CD4-positive, alpha-beta memory T cell (primary cell): ENCODE measurements around the gene GRIP1. TPM values are rescaled to one million over a fixed set of nuclear protein-coding genes. Genes with fewer than 3 reads are reported as not detected.
A peak's percentile ranks its signal among the peaks of the same experiment; 100 is the strongest.

ENCODE experiments used
- CTCF ChIA-PET: fragments of 350-600 bp; sonication (Branson Sonifier 250); formaldehyde crosslinking; loops from one replicate; lab custom pipeline; 2021; ENCODE audit warnings: inconsistent platforms; ENCODE audit not compliant: partially characterized antibody; lab: Charles Lee
- POLR2A ChIA-PET: fragments of 350-600 bp; sonication (Branson Sonifier 250); formaldehyde crosslinking; loops from one replicate; lab custom pipeline; 2021; ENCODE audit not compliant: partially characterized antibody; lab: Charles Lee
- DNase-seq, 5 donors: peaks; one replicate each; pipeline versions ENCODE4 v3.0.0 to v3.0.0-alpha.2; 2020 to 2022; ENCODE audit warnings: mixed read lengths in 1 of 5
- H3K27ac ChIP-seq: one replicate; pipeline ENCODE4 v1.7.0; 2013; ENCODE audit warnings: low read depth, low read length
- H3K27me3 ChIP-seq: 2 replicates; pipeline ENCODE4 v1.7.0; 2013; ENCODE audit warnings: mild to moderate bottlenecking, low read length, moderate library complexity; ENCODE audit not compliant: insufficient read depth
- H3K36me3 ChIP-seq: 2 replicates; pipeline ENCODE4 v1.7.0; 2013; ENCODE audit warnings: mild to moderate bottlenecking, low read length, moderate library complexity; ENCODE audit not compliant: insufficient read depth
- H3K4me1 ChIP-seq: 2 replicates; pipeline ENCODE4 v1.7.0; 2013; ENCODE audit warnings: mild to moderate bottlenecking, low read length, moderate library complexity; ENCODE audit not compliant: insufficient read depth
- H3K4me3 ChIP-seq, 2 donors: one replicate each; pipeline ENCODE4 v1.7.0; 2013; ENCODE audit warnings: low read length in 2 of 2, mild to moderate bottlenecking in 1 of 2
- H3K9me3 ChIP-seq, 2 donors: one replicate each; pipeline ENCODE4 v1.7.0; 2013; ENCODE audit warnings: low read length in 2 of 2, control low read depth in 1 of 2; ENCODE audit not compliant: control insufficient read depth in 1 of 2
- H3K27ac Mint-ChIP-seq, 7 donors: one replicate each; pipeline ENCODE4 v1.8.0; 2020 to 2021; ENCODE audit warnings: mixed read lengths in 7 of 7, mild to moderate bottlenecking in 6 of 7, inconsistent platforms in 3 of 7, moderate library complexity in 3 of 7
- H3K27me3 Mint-ChIP-seq, 2 donors: one replicate each; pipeline ENCODE4 v1.8.0; 2020 to 2021; ENCODE audit warnings: mixed read lengths in 2 of 2
- H3K36me3 Mint-ChIP-seq, 2 donors: one replicate each; pipeline ENCODE4 v1.8.0; 2020 to 2021; ENCODE audit warnings: mixed read lengths in 2 of 2, inconsistent platforms in 1 of 2, mild to moderate bottlenecking in 1 of 2
- H3K4me1 Mint-ChIP-seq, 4 donors: one replicate each; pipeline ENCODE4 v1.8.0; 2020 to 2021; ENCODE audit warnings: mixed read lengths in 4 of 4, mild to moderate bottlenecking in 1 of 4
- H3K4me3 Mint-ChIP-seq, 8 donors: one replicate each; pipeline ENCODE4 v1.8.0; 2020 to 2021; ENCODE audit warnings: mixed read lengths in 8 of 8, mild to moderate bottlenecking in 7 of 8, moderate library complexity in 6 of 8, inconsistent platforms in 3 of 8
- H3K9me3 Mint-ChIP-seq, 8 donors: one replicate each; pipeline ENCODE4 v1.8.0; 2020 to 2021; ENCODE audit warnings: mixed read lengths in 8 of 8, mild to moderate bottlenecking in 5 of 8, inconsistent platforms in 3 of 8, moderate library complexity in 1 of 8
- intact Hi-C: fragments of 100-400 bp; cut with micrococcal nuclease; formaldehyde crosslinking; loops from one replicate; pipeline ENCODE4 v1.15.1; 2023
- polyA plus RNA-seq, 2 donors: library from polyadenylated mRNA; unstranded; fragments of 300-500 nt; fragmentation: Illumina TruSeq; gene quantifications; one replicate each; pipeline ENCODE4 v1.2.3, GENCODE V29; 2021
- total RNA-seq, 2 experiments: library from RNA; stranded (reverse); gene quantifications; one replicate each; pipeline ENCODE4 v1.2.3, GENCODE V29; 2021

The GRIP1 gene
- total and polyA plus RNA-seq, 4 experiments from 2014 or later = 0.52 to 3.3 (median 1.5) TPM

GRCh38 chr12:66497008-66497897 is 181.6 kb downstream of the GRIP1 start:
- POLR2A ChIA-PET = no interaction called here
- no peaks in the 10 kb centered on the region for H3K4me1 Mint-ChIP-seq

DNA sequence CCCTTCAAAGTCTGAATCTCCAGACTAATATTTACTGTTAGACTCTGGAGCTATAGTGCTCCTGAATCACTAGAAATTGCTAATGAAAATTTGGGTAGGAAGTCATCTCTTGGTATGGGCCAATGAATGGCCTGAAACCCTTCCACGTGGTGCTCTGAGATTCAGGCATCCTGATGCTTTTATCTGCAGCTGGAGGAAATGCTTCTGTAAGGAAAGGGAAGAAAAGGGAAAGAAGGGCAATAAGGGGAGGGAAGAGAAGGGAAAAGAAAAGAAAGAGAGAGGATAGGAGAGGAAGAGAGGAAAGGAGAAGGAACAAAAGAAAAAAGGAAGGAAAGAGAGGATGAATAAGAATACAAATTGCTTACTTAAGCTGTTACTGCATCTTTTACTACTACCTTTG is 182.3 kb downstream of the GRIP1 start:
- ChIA-PET POLR2A (no interaction called here), CTCF (interaction anchor here (0.9 kb wide), 1 partner anchor 9 kb away, joined by 4 read pairs; no protein-coding TSS in a partner anchor)
- Histone ChIP-seq H3K9me3 (no peaks in the 10 kb centered on the region), H3K4me1 (no peaks in the 10 kb centered on the region), H3K27ac (no peak overlapping the region), H3K4me3 (no peak overlapping the region), H3K36me3 (no peaks in the 10 kb centered on the region), H3K27me3 (no peaks in the 10 kb centered on the region)
- Mint-ChIP-seq H3K4me3 (no peak overlapping the region), H3K9me3 (no peaks in the 10 kb centered on the region), H3K27me3 (peaks cover 10 to 11% of the 10 kb centered on the region in 2 donors), H3K4me1 (no peaks in the 10 kb centered on the region), H3K27ac (no peak overlapping the region), H3K36me3 (no peaks in the 10 kb centered on the region)
- no peak for DNase-seq
- intact Hi-C loops = no loop called here

More at GRCh38 chr12:66497008-66497897, 181.6 kb downstream of the GRIP1 start:
- Histone ChIP-seq H3K4me1 (no peaks in the 10 kb centered on the region), H3K27ac (no peak overlapping the region), H3K9me3 (no peaks in the 10 kb centered on the region), H3K36me3 (no peaks in the 10 kb centered on the region), H3K27me3 (no peaks in the 10 kb centered on the region), H3K4me3 (no peak overlapping the region)
- Mint-ChIP-seq H3K27ac (no peak overlapping the region), H3K36me3 (no peaks in the 10 kb centered on the region), H3K27me3 (peaks cover 10 to 11% of the 10 kb centered on the region in 2 donors), H3K9me3 (no peaks in the 10 kb centered on the region), H3K4me3 (no peak overlapping the region)
- intact Hi-C loops = no loop called here
- no peak for DNase-seq
- CTCF ChIA-PET = no interaction called here

DNA sequence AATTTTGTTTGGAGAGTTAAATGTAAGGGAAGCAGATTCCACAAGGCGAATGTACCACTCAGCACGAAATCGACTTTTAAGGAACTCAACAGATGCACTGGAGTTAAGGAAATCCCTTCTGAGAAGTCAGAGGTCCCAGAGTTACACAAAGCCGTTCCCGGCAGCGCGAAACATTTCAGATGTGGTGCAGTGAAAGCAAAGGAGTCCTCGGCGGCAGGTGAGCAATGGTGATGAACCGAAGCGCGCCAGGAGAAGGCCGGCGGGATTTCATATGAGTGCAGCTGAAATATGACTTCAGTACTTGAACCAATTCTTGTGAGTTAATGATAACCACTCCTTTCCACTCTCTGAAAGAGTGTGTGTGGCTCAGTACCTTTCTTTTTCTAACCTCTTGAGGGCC is 183.2 kb downstream of the GRIP1 start:
- H3K9me3 ChIP-seq = no peaks in the 10 kb centered on the region
- H3K27ac ChIP-seq = no peak overlapping the region
- no peak for DNase-seq
- Mint-ChIP-seq H3K4me3 (no peak overlapping the region), H3K27me3 (peaks cover 11% of the 10 kb centered on the region in 2 donors), H3K27ac (no peak overlapping the region), H3K36me3 (no peaks in the 10 kb centered on the region), H3K4me1 (no peaks in the 10 kb centered on the region), H3K9me3 (peaks cover 0 to 2% (median 0%) of the 10 kb centered on the region in 8 donors)
- ChIA-PET CTCF (interaction anchor here (0.9 kb wide), 1 partner anchor 8 kb away, joined by 4 read pairs; no protein-coding TSS in a partner anchor), POLR2A (no interaction called here)
- H3K36me3 ChIP-seq = no peaks in the 10 kb centered on the region
- no peaks in the 10 kb centered on the region for H3K27me3 ChIP-seq
- intact Hi-C loops = no loop called here
- no peak overlapping the region for H3K4me3 ChIP-seq
- no peaks in the 10 kb centered on the region for H3K4me1 ChIP-seq

DNA sequence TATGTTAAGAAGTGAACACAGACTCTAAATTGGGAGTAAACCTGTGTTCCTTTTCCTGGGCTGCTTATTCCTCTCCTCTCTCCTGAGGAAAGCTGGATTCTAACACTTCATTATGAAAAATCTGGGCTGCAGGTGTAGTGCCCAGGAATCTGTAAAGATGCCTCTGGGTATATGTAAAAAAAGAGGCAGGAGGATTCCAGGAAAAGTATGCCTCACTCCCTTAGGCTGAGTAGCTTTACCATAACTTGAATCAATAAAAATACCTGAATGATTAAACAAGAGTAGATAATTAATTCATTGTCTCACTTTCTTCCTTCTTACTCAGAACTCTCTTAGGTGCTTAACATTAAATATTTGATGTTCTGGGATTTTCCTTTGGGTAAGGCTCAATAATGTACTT is 185.1 kb downstream of the GRIP1 start:
- CTCF ChIA-PET = no interaction called here

DNA sequence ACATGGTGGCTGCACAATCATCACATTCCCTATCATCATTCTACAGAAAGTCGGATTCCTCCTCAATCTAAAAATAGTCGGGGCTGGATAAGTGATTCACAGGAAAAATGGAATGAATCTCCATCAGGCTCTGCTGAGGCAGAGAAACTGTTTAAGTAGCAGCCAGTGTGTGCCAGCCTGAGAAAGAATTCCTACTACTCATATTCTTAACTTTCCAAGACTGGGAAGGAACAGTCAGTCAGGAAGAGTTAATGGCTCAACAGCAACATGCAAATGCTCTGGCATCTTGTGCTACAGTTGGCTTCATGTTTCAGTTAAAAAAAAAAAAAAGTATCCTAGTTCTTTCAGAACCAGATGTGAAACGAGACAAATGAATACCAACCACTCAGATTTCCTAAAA is 187.0 kb downstream of the GRIP1 start:
- H3K9me3 Mint-ChIP-seq = peaks cover 0 to 6% (median 0%) of the 10 kb centered on the region in 8 donors
- intact Hi-C loops = no loop called here
- H3K4me1 Mint-ChIP-seq = no peaks in the 10 kb centered on the region
- H3K27me3 Mint-ChIP-seq = peaks cover 3 to 10% of the 10 kb centered on the region in 2 donors
- DNase-seq = no peak
- no peaks in the 10 kb centered on the region for H3K36me3 Mint-ChIP-seq
- POLR2A ChIA-PET = no interaction called here
- Histone ChIP-seq H3K27ac (no peak overlapping the region), H3K4me1 (no peaks in the 10 kb centered on the region), H3K4me3 (no peak overlapping the region), H3K36me3 (no peaks in the 10 kb centered on the region), H3K27me3 (no peaks in the 10 kb centered on the region), H3K9me3 (no peaks in the 10 kb centered on the region)
- no peak overlapping the region for H3K4me3 Mint-ChIP-seq
- no peak overlapping the region for H3K27ac Mint-ChIP-seq
- CTCF ChIA-PET = no interaction called here

More for the DNA sequence above, 185.1 kb downstream of the GRIP1 start:
- no peak overlapping the region for H3K4me3 ChIP-seq
- no peaks in the 10 kb centered on the region for H3K36me3 Mint-ChIP-seq
- DNase-seq = no peak
- H3K27me3 Mint-ChIP-seq = peaks cover 7 to 11% of the 10 kb centered on the region in 2 donors
- H3K9me3 ChIP-seq = no peaks in the 10 kb centered on the region
- no peak overlapping the region for H3K27ac ChIP-seq
- H3K27ac Mint-ChIP-seq = no peak overlapping the region
- peaks cover 0 to 6% (median 0%) of the 10 kb centered on the region in 8 donors for H3K9me3 Mint-ChIP-seq
- no peaks in the 10 kb centered on the region for H3K36me3 ChIP-seq
- POLR2A ChIA-PET = no interaction called here
- no peaks in the 10 kb centered on the region for H3K4me1 ChIP-seq
- intact Hi-C loops = no loop called here
- H3K4me3 Mint-ChIP-seq = no peak overlapping the region
- H3K27me3 ChIP-seq = no peaks in the 10 kb centered on the region
- H3K4me1 Mint-ChIP-seq = no peaks in the 10 kb centered on the region

DNA sequence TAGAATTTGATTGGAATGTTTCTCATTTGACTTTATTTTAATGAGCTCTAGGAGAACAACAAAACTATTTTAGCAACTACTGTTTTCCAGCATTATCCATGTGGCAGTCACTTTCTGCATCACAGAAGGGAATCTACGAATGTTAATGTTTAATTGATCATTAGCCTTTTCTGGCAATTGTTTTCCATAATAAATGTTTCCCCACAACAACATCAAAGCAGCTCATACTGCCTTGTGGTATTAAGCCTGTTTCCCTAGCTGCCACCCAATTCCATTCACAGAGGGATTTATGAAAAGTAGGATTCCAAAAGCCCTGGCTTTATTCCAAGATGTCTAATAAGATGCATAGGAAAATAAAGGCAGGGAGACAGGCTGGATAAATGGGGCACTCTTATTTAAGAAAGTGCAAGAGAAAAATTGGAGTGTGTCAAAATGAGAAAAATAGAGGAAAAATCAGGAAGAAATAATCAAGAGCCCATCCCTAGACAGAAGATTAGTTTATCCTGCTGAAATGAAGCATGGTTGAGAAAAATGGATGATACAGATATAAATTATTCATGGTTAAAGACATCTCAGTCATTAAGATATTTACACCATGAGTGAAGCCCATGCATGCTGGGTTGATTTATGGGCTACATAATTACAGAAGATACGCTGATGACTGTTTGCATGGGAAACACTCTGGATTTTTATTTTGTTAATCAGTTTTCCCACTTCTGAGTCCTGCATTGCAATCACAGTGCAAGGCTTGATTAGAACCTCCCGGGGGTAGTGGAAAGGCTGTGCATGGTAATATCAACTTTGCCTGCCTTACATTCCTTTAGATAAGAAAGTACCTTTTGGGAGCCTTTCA is 196.3 kb downstream of the GRIP1 start:
- Mint-ChIP-seq H3K36me3 (peaks cover 0 to 8% of the 10 kb centered on the region in 2 donors), H3K4me3 (no peak overlapping the region), H3K27ac (no peak overlapping the region), H3K27me3 (peaks cover 2 to 3% of the 10 kb centered on the region in 2 donors), H3K9me3 (peaks cover 6 to 37% (median 27%) of the 10 kb centered on the region in 8 donors), H3K4me1 (no peaks in the 10 kb centered on the region)
- CTCF ChIA-PET = no interaction called here
- intact Hi-C loops = no loop called here
- no peaks in the 10 kb centered on the region for H3K9me3 ChIP-seq
- H3K27ac ChIP-seq = no peak overlapping the region
- no peak overlapping the region for H3K4me3 ChIP-seq
- H3K36me3 ChIP-seq = no peaks in the 10 kb centered on the region
- no peak for DNase-seq
- POLR2A ChIA-PET = no interaction called here
- no peaks in the 10 kb centered on the region for H3K4me1 ChIP-seq
- no peaks in the 10 kb centered on the region for H3K27me3 ChIP-seq

GRCh38 chr12:66467932-66468331 is 210.9 kb downstream of the GRIP1 start:
- DNase-seq = peak in 1 of 5 donors; percentile 0
- Mint-ChIP-seq H3K27me3 (peaks cover 11 to 16% of the 10 kb centered on the region in 2 donors), H3K9me3 (peaks cover 0 to 5% (median 1%) of the 10 kb centered on the region in 8 donors), H3K27ac (no peak overlapping the region), H3K4me1 (peaks cover 0 to 2% (median 0%) of the 10 kb centered on the region in 4 donors), H3K4me3 (no peak overlapping the region), H3K36me3 (no peaks in the 10 kb centered on the region)
- CTCF ChIA-PET = no interaction called here
- H3K9me3 ChIP-seq = no peaks in the 10 kb centered on the region
- no peaks in the 10 kb centered on the region for H3K27me3 ChIP-seq
- intact Hi-C loops = no loop called here
- H3K4me1 ChIP-seq = no peaks in the 10 kb centered on the region
- H3K27ac ChIP-seq = no peak overlapping the region
- POLR2A ChIA-PET = no interaction called here
- H3K4me3 ChIP-seq = no peak overlapping the region
- H3K36me3 ChIP-seq = no peaks in the 10 kb centered on the region
